Spinal cord (tissue), 10 donors: ENCODE data around the gene FGF7. TPM values are rescaled to one million over a fixed set of nuclear protein-coding genes. Genes with fewer than 3 reads are reported as not detected.
"Not testable (repeated sequence)": the region's sequence is repeated elsewhere in the genome, so short reads cannot be mapped to it uniquely, and the experiment has no call there.

Experiments
- DNase-seq, 6 donors: peaks; one replicate each; pipeline versions ENCODE4 v3.0.0 to v3.0.0-alpha.2; 2013 to 2015; ENCODE audit warnings: low spot score in 6 of 6, low read depth in 4 of 6
- H3K27ac ChIP-seq: one replicate; pipeline ENCODE4 v1.5.1; 2013; ENCODE audit warnings: low read depth, low read length, control low read depth
- H3K27me3 ChIP-seq: one replicate; pipeline ENCODE4 v1.6.1; 2013; ENCODE audit warnings: low read length; ENCODE audit not compliant: control insufficient read depth, insufficient read depth
- H3K36me3 ChIP-seq: one replicate; pipeline ENCODE4 v1.6.1; 2013; ENCODE audit warnings: low read length; ENCODE audit not compliant: control insufficient read depth, insufficient read depth
- H3K4me1 ChIP-seq: one replicate; pipeline ENCODE4 v1.6.1; 2013; ENCODE audit warnings: low read length; ENCODE audit not compliant: control insufficient read depth, insufficient read depth
- H3K4me3 ChIP-seq: one replicate; pipeline ENCODE4 v1.5.1; 2013; ENCODE audit warnings: low read depth, low read length, control low read depth
- H3K9me3 ChIP-seq: one replicate; pipeline ENCODE4 v1.6.1; 2013; ENCODE audit warnings: low read length; ENCODE audit not compliant: control insufficient read depth, insufficient read depth
- WGBS: methylation state at CpG from one replicate; pipeline ENCODE4 v1.1.5; 2013; ENCODE audit warnings: missing lambda C conversion rate; ENCODE audit not compliant: insufficient coverage; 5-methylcytosine and 5-hydroxymethylcytosine counted together
- long read RNA-seq, 4 donors: transcript quantifications; one replicate each; lab custom pipeline, GENCODE V29; 2026
- polyA plus RNA-seq, 2 donors: library from polyadenylated mRNA; unstranded; fragments of 120-200 nt; gene quantifications; one replicate each; pipeline ENCODE4 v1.2.1, GENCODE V29; 2013; ENCODE audit not compliant: insufficient read length in 2 of 2
- total RNA-seq, 2 donors: library from RNA; depleted of rRNA in 1 of 2; stranded (reverse); fragments of 120-200 nt in 1 of 2; fragments of >200 nt in 1 of 2; gene quantifications; one replicate each; pipeline versions ENCODE4 v1.2.3 to v1.2.4, GENCODE V29; 2013 to 2014
- donor health status: healthy.

FGF7 gene, protein sequence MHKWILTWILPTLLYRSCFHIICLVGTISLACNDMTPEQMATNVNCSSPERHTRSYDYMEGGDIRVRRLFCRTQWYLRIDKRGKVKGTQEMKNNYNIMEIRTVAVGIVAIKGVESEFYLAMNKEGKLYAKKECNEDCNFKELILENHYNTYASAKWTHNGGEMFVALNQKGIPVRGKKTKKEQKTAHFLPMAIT
- total RNA-seq (10 to 100 TPM in 1 of 2 donors, 1 to 10 TPM in 1; 5.6 to 10.4 TPM), polyA plus RNA-seq (1 to 10 TPM; 4.2 to 5.8 TPM)
- long read RNA-seq, donor 1, full-length matches to known transcripts = 2 of 2 reads
- long read RNA-seq, donor 1, partial matches to known transcripts = 0 of 2 reads
- long read RNA-seq, donor 1, other reads (novel, unspliced or antisense) = 0 of 2 reads
- long read RNA-seq, donor 2, full-length matches to known transcripts = 1 of 1 reads
- long read RNA-seq, donor 2, partial matches to known transcripts = 0 of 1 reads
- long read RNA-seq, donor 2, other reads (novel, unspliced or antisense) = 0 of 1 reads
- long read RNA-seq, donor 3, full-length matches to known transcripts = 1 of 1 reads
- long read RNA-seq, donor 3, partial matches to known transcripts = 0 of 1 reads
- long read RNA-seq, donor 3, other reads (novel, unspliced or antisense) = 0 of 1 reads
- long read RNA-seq, donor 4, full-length matches to known transcripts = 7 of 7 reads
- long read RNA-seq, donor 4, partial matches to known transcripts = 0 of 7 reads
- long read RNA-seq, donor 4, other reads (novel, unspliced or antisense) = 0 of 7 reads

DNA sequence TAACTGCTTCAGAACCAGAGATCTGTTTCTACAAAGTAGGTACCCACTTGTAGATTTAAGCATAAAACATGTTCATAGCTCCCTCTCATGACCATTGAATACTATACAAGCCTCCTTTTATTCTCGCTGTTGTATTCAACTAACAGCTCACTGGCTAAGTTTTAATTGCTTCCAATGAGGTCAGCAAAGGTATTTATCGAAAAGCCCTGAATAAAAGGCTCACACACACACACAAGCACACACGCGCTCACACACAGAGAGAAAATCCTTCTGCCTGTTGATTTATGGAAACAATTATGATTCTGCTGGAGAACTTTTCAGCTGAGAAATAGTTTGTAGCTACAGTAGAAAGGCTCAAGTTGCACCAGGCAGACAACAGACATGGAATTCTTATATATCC, at the start of gene FGF7:
Gene FGF7, plus strand, starts transcription at position 222 of the 400 bp plus-strand sequence. CDS start 1,056 bp downstream, outside the sequence.
- Histone ChIP-seq H3K27ac (peak within 1 kb of the TSS; percentile 86), H3K4me3 (peak within 1 kb of the TSS; percentile 36)
- WGBS = 17% methylated on average over 1 of the region's 4 CpGs

DNA sequence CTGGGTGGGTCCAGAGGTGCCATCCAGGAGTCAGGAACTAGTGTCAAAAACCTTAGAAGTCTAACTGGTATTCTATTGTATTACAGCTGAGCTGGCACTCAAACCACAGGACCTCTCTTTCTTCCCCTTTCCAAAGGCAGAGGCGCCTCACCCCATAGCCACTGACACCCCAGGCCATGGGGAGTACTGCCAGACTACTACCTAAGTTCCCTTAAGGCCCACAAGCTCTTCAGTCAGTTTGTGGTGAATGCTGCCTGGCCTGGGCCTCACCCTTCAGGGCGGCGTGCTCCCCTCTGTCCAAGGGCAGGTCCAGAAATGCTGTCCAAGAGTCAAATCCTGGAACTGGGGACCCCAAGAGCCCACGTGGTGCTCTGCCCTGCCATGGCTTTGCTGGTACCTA, 43.0 kb upstream of the FGF7 start:
- Histone ChIP-seq H3K27me3 (no peaks in the 10 kb centered on the region), H3K36me3 (no peaks in the 10 kb centered on the region), H3K27ac (no peak overlapping the region), H3K9me3 (no peaks in the 10 kb centered on the region), H3K4me1 (no peaks in the 10 kb centered on the region), H3K4me3 (no peak overlapping the region)
- no peak for DNase-seq
- WGBS = 98% methylated on average over 4 of the region's 4 CpGs

More for the DNA sequence above, at the start of gene FGF7:
- Histone ChIP-seq H3K36me3 (no peaks in the 10 kb centered on the region), H3K9me3 (no peaks in the 10 kb centered on the region), H3K4me1 (no peaks in the 10 kb centered on the region), H3K27me3 (no peaks in the 10 kb centered on the region)
- DNase-seq = peak in 2 of 6 donors; percentile 50 to 55

DNA sequence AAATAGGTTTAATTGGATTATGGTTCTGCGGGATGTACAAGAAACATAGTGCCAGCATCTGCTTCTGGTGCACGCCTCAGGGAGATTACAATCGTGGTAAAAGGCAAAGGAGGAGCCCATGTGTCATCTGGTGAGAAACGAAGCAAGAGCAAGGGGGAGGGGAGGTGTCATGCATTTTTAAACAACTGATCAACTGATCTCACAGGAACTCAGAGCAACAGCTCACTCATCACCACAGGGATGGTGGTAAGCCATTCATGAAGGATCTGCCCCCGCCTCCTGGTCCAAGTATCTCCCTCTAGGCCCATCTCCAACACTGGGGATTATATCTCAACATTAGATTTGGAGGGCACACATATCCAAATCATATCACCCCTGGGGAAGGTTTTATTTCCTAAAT, 42.1 kb upstream of the FGF7 start:
- H3K9me3 ChIP-seq = no peaks in the 10 kb centered on the region
- no peak overlapping the region for H3K4me3 ChIP-seq
- H3K27ac ChIP-seq = no peak overlapping the region
- WGBS = 85% methylated on average over 2 of the region's 5 CpGs
- H3K36me3 ChIP-seq = no peaks in the 10 kb centered on the region
- H3K4me1 ChIP-seq = no peaks in the 10 kb centered on the region
- no peaks in the 10 kb centered on the region for H3K27me3 ChIP-seq
- no peak for DNase-seq

DNA sequence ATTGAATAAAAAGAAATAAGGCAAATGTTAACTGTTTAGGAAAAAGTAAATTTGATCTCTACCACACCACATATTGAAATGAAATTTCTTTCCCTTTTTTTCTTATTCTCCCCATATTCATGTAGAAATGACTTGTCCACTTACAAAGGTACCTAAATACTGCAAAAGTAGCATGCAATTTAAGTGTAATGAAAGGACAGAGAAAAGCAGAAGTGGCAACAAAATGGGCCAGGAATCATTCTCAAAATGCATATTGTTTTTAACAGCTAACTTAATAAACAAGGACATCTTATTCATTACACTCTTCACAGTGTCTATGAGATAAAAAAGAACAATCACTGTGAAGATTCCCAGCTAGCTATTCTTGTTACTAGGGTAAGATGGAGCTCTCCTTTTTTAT, 40.6 kb upstream of the FGF7 start:
- H3K27me3 ChIP-seq = no peaks in the 10 kb centered on the region
- H3K27ac ChIP-seq = no peak overlapping the region
- no peaks in the 10 kb centered on the region for H3K9me3 ChIP-seq
- H3K36me3 ChIP-seq = no peaks in the 10 kb centered on the region
- no peak for DNase-seq
- H3K4me3 ChIP-seq = no peak overlapping the region
- no peaks in the 10 kb centered on the region for H3K4me1 ChIP-seq

DNA sequence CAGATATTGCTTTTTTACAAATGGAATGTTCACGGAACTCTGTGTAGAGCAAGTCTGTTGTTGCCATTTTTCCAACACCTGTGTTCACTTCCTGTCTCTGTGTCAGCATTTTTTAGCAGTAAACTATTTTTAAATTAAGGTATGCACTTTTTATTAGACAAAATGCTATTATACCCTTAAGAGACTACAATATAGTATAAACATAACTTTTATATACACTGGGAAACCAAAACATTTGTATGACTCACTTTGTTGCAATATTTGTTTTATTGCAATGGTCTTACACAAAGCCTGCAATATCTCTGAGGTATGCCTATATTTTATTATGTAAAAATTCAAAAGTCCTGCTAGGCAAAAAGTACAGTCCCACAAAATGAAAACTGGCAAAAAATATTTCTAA, 39.8 kb upstream of the FGF7 start:
- H3K4me1 ChIP-seq = no peaks in the 10 kb centered on the region
- no CpG with 5 or more reads among the region's 1 CpG for WGBS

DNA sequence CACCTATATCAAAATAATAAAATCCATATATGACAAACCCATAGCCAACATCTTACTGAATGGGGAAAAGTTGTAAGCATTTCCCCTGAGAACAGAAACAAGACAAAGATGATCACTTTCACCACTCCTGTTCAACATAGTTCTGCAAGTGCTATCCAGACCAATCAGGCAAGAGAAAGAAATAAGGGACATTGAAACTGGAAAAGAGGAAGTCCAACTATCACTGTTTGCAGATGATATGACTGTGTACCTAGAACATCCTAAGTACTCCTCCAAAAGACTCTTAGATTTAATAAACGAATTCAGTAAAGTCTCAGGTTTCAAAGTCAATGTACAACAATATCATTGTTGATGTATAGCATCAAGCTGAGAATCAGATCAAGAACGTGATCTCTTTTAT, 35.6 kb upstream of the FGF7 start:
- no peaks in the 10 kb centered on the region for H3K27me3 ChIP-seq
- H3K36me3 ChIP-seq = no peaks in the 10 kb centered on the region
- no peaks in the 10 kb centered on the region for H3K4me1 ChIP-seq
- DNase-seq = no peak
- H3K9me3 ChIP-seq = peaks cover 2% of the 10 kb centered on the region
- WGBS = no CpG with 5 or more reads among the region's 2 CpGs
- H3K27ac ChIP-seq = no peak overlapping the region
- no peak overlapping the region for H3K4me3 ChIP-seq

More for the DNA sequence above, 39.8 kb upstream of the FGF7 start:
- Histone ChIP-seq H3K27ac (no peak overlapping the region), H3K27me3 (no peaks in the 10 kb centered on the region), H3K9me3 (peaks cover 2% of the 10 kb centered on the region), H3K4me3 (no peak overlapping the region), H3K36me3 (no peaks in the 10 kb centered on the region)
- DNase-seq = no peak

DNA sequence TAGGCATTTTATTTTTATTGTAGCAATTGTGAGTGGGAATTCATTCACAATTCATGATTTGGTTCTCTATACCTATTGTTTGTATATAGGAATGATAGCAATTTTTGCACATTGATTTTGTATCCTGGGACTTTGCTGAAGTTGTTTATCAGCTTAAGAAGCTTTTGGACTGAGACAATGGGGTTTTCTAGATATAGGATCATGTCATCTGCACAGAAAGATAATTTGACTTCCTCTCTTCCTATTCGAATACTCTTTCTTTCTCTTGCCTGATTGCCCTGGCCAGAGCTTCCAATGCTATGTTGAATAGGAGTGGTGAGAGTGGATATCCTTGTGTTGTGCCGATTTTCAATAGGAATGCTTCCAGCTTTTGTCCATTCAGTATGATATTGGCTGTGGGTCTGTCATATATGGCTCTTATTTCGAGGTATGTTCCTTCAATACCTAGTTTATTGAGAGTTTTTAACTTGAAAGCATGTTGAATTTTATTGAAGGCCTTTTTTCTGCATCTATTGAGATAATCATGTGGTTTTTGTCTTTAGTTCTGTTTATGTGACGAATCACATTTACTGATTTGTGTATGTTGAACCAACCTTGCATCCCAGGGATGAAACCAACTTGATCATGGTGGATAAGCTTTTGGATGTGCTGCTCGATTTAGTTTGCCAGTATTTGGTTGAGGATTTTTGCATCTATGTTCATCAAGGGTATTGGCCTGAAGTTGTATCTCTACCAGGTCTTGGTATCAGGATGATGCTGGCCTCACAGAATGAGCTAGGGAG, 20.3 kb upstream of the FGF7 start:
- H3K9me3 ChIP-seq, DNase-seq, H3K36me3 ChIP-seq, H3K27me3 ChIP-seq, H3K4me1 ChIP-seq, H3K4me3 ChIP-seq, H3K27ac ChIP-seq: not testable (repeated sequence)
- WGBS = 89% methylated on average over 4 of the region's 5 CpGs

DNA sequence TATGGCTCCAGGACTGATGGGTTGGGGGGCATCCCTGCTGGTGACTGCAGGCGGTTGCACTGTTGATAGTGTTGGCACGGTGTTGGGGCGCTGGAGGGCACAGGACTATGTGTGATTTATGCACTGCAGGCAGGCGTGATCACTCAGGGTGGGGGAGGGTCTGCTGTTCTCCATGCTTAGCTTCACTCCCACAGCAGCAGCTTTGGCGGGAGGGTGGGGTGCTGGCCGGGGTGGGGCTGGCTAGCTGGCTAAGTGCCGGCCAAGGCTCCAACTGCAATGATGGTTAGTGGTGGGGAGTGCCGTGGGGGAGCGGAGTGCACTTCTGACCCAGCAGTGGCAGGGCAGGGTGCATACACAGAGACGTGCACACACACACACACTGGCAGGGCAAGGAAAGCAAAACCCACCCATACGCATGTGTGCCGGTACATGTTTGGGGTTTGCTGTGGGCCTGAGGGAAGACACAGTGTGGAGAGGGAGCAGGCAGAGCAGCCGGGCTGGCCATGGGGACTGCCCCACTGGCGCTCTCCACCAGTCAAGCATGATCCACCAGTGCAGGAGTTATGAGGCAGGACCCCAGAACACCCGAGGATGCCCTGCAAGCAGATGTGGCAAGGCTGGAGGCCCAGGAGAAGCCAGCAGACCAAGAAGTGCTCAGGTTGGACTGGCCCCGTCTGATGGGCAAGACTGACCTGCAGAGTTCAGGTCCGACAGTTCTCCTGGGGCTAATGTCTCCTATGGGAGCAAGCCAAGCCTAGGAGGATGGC, 16.5 kb upstream of the FGF7 start:
- Histone ChIP-seq H3K36me3 (no peaks in the 10 kb centered on the region), H3K27ac (no peak overlapping the region), H3K9me3 (no peaks in the 10 kb centered on the region), H3K27me3 (no peaks in the 10 kb centered on the region), H3K4me1 (no peaks in the 10 kb centered on the region), H3K4me3 (no peak overlapping the region)
- WGBS = 94% methylated on average over 11 of the region's 17 CpGs
- no peak for DNase-seq

DNA sequence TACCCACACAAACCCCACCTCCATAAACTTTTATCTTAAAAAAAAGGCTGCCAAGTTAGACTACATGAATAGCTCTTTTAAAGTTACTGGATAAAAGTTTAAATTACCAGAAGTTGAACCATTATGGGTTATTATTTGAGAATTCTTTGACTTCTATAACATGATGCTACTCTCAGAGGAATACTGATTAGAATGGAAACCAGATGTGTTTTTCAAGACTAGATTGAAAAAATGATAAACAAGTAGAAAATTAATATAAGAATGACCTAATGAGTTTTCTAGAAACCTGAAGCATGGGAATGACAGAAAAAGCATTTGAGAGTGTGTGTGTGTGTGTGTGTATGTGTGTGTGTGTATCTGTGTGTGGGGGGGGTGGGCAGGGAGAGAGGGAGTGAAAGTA, 12.4 kb upstream of the FGF7 start:
- DNase-seq = no peak
- Histone ChIP-seq H3K27ac (no peak overlapping the region), H3K4me3 (no peak overlapping the region)

More for the DNA sequence above, 12.4 kb upstream of the FGF7 start:
- Histone ChIP-seq H3K36me3 (no peaks in the 10 kb centered on the region), H3K9me3 (no peaks in the 10 kb centered on the region), H3K27me3 (no peaks in the 10 kb centered on the region), H3K4me1 (no peaks in the 10 kb centered on the region)
